H7 (cell line): Measurements from ENCODE around the gene RXRB. TPM values are rescaled to one million over a fixed set of nuclear protein-coding genes. Genes with fewer than 3 reads are reported as not detected.
"Not testable (repeated sequence)": the region's sequence is repeated elsewhere in the genome, so short reads cannot be mapped to it uniquely, and the experiment has no call there.

Experiments used
- DNase-seq: peaks from one replicate; pipeline ENCODE4 v3.0.0; 2012
- H3K27me3 ChIP-seq: 2 replicates; pipeline ENCODE4 v1.6.0; 2011; ENCODE audit warnings: mild to moderate bottlenecking, low read length; ENCODE audit not compliant: control insufficient read depth, insufficient read depth
- H3K36me3 ChIP-seq: replicated peaks from 2 replicates; pipeline ENCODE4 v1.5.1; 2011; ENCODE audit warnings: low read length; ENCODE audit not compliant: control insufficient read depth, insufficient read depth
- H3K4me3 ChIP-seq: 2 replicates; pipeline ENCODE4 v1.5.1; 2011; ENCODE audit warnings: low read depth, mild to moderate bottlenecking, control low read depth, low read length, moderate library complexity; ENCODE audit not compliant: insufficient read depth
- total RNA-seq: library from RNA; depleted of rRNA; stranded (reverse); fragments of >200 nt; shearing (Covaris generic); gene quantifications from 2 replicates; pipeline ENCODE4 v1.2.3, GENCODE V29; 2014; rRNA removed

RXRB gene
- total RNA-seq, 1 experiment from 2014 or later = 18.1 TPM

GRCh38 chr6:33160728-33161344 lies 39.6 kb downstream of the RXRB start:
- Histone ChIP-seq H3K4me3 (no peak overlapping the region), H3K36me3 (no peaks in the 10 kb centered on the region), H3K27me3 (peaks cover 18% of the 10 kb centered on the region)
- peak; percentile 74 for DNase-seq

- no peak for DNase-seq
- H3K36me3 ChIP-seq = no peaks in the 10 kb centered on the region
- peaks cover 18% of the 10 kb centered on the region for H3K27me3 ChIP-seq
- H3K4me3 ChIP-seq = no peak overlapping the region
These were observed 40.4 kb downstream of the RXRB start for GRCh38 chr6:33160096-33160495.

GRCh38 chr6:33156964-33157363 lies 43.5 kb downstream of the RXRB start:
- no peak for DNase-seq
- no peak overlapping the region for H3K4me3 ChIP-seq
- no peaks in the 10 kb centered on the region for H3K36me3 ChIP-seq
- H3K27me3 ChIP-seq = peaks cover 7% of the 10 kb centered on the region

- no peak for DNase-seq
- Histone ChIP-seq H3K36me3 (no peaks in the 10 kb centered on the region), H3K27me3 (peaks cover 3% of the 10 kb centered on the region; the same call in 1 of the 2 replicates), H3K4me3 (no peak overlapping the region)
These were observed 43.9 kb downstream of the RXRB start for GRCh38 chr6:33156561-33156960.

- no peaks in the 10 kb centered on the region for H3K36me3 ChIP-seq
- no peaks in the 10 kb centered on the region for H3K27me3 ChIP-seq
- DNase-seq = no peak
- H3K4me3 ChIP-seq = no peak overlapping the region
These were observed 46.1 kb downstream of the RXRB start for GRCh38 chr6:33154349-33154748.

- Histone ChIP-seq H3K4me3 (no peak overlapping the region), H3K36me3 (no peaks in the 10 kb centered on the region), H3K27me3 (no peaks in the 10 kb centered on the region)
- DNase-seq = no peak
These were observed 49.4 kb downstream of the RXRB start for GRCh38 chr6:33151050-33151449.

- DNase-seq, H3K36me3 ChIP-seq, H3K4me3 ChIP-seq, H3K27me3 ChIP-seq: not testable (repeated sequence)
These were observed 49.9 kb downstream of the RXRB start for GRCh38 chr6:33150560-33150959.

GRCh38 chr6:33147807-33148666 lies 52.4 kb downstream of the RXRB start:
- Histone ChIP-seq H3K4me3 (no peak overlapping the region), H3K27me3 (no peaks in the 10 kb centered on the region), H3K36me3 (no peaks in the 10 kb centered on the region)
- DNase-seq = peak; percentile 65

- H3K4me3 ChIP-seq = no peak overlapping the region
- no peaks in the 10 kb centered on the region for H3K27me3 ChIP-seq
- H3K36me3 ChIP-seq = no peaks in the 10 kb centered on the region
- no peak for DNase-seq
These were observed 56.1 kb downstream of the RXRB start for GRCh38 chr6:33144373-33144772.

Other genes with a start within 250 kb of the RXRB start
- gene HLA-DMA, start 247.6 kb downstream of the RXRB start, total RNA-seq = 1.9 and 4.1 TPM in 2 replicates
- 121 and 182 TPM in 2 replicates for gene BRD2, start 232.1 kb downstream of the RXRB start, total RNA-seq
- 2.3 and 6.1 TPM in 2 replicates for gene HLA-DOA, start 191.1 kb downstream of the RXRB start, total RNA-seq
- 3.6 and 4.9 TPM in 2 replicates for gene HLA-DPA1, start 127.0 kb downstream of the RXRB start, total RNA-seq
- 27.6 and 29.3 TPM in 2 replicates for gene HLA-DPB1, start 124.7 kb downstream of the RXRB start, total RNA-seq
- gene COL11A2, start 8.2 kb downstream of the RXRB start, total RNA-seq = 0.48 and 0.67 TPM in 2 replicates
- gene SLC39A7, start 202 bp upstream of the RXRB start, total RNA-seq = 96.3 and 115 TPM in 2 replicates
- 14.7 and 16.0 TPM in 2 replicates for gene HSD17B8, start 4.0 kb upstream of the RXRB start, total RNA-seq
- gene RING1, start 7.8 kb upstream of the RXRB start, total RNA-seq = 18.5 and 19.7 TPM in 2 replicates
- gene VPS52, start 71.2 kb upstream of the RXRB start, total RNA-seq = 54.1 and 57.8 TPM in 2 replicates
- gene RPS18, start 71.4 kb upstream of the RXRB start, total RNA-seq = 3,561 and 4,135 TPM in 2 replicates
- 5.6 and 8.3 TPM in 2 replicates for gene B3GALT4, start 76.5 kb upstream of the RXRB start, total RNA-seq
- 72.0 and 96.6 TPM in 2 replicates for gene WDR46, start 88.6 kb upstream of the RXRB start, total RNA-seq
- 87.9 and 90.2 TPM in 2 replicates for gene PFDN6, start 88.9 kb upstream of the RXRB start, total RNA-seq
- gene RGL2, start 98.3 kb upstream of the RXRB start, total RNA-seq = 43.4 and 53.3 TPM in 2 replicates
- gene TAPBP, start 113.4 kb upstream of the RXRB start, total RNA-seq = 27.9 and 30.6 TPM in 2 replicates
- 11.6 and 14.9 TPM in 2 replicates for gene ZBTB22, start 117.1 kb upstream of the RXRB start, total RNA-seq
- gene DAXX, start 122.3 kb upstream of the RXRB start, total RNA-seq = 79.8 and 91.2 TPM in 2 replicates
- gene KIFC1, start 191.2 kb upstream of the RXRB start, total RNA-seq = 101 and 113 TPM in 2 replicates
- gene PHF1, start 210.3 kb upstream of the RXRB start, total RNA-seq = 38.3 and 41.9 TPM in 2 replicates
- 168 and 188 TPM in 2 replicates for gene CUTA, start 217.4 kb upstream of the RXRB start, total RNA-seq
- 8.3 and 13.4 TPM in 2 replicates for gene SYNGAP1, start 219.4 kb upstream of the RXRB start, total RNA-seq